ENCODE measurements around the gene CORIN.

- TF ChIP-seq MYC (IDR thresholded peaks at IDR 0.05; ENCODE audit: low read depth, low read length) (no peak), CTCF (IDR thresholded peaks at IDR 0.05; ENCODE audit: extremely low read depth in 1 of 2, insufficient read depth in 1 of 2, low read depth in 1 of 2, low read length in 2 of 2) (no peak)
Measured at GRCh38 chr4:47827343-47828047, 10.4 kb downstream of the CORIN start.
